Dendritic cell treated with granulocyte-macrophage colony-stimulating factor and Interleukin-4, amounts not matched to agents 40 ng/mL and 50 ng/mL, for 4 days (primary cell): ENCODE measurements around the gene SMARCA4.
"Not testable (repeated sequence)": the region's sequence is repeated elsewhere in the genome, so short reads cannot be mapped to it uniquely, and the experiment has no call there.

Experiments
- H3K27ac Mint-ChIP-seq: one replicate; pipeline ENCODE4 v1.8.0; 2022; ENCODE audit warnings: mild to moderate bottlenecking, mixed read lengths
- H3K27me3 Mint-ChIP-seq: one replicate; pipeline ENCODE4 v1.8.0; 2022; ENCODE audit warnings: mild to moderate bottlenecking, mixed read lengths
- H3K36me3 Mint-ChIP-seq: one replicate; pipeline ENCODE4 v1.8.0; 2022; ENCODE audit warnings: low read depth, mixed read lengths
- H3K4me1 Mint-ChIP-seq: one replicate; pipeline ENCODE4 v1.8.0; 2022; ENCODE audit warnings: low read depth, mixed read lengths
- H3K4me3 Mint-ChIP-seq: one replicate; pipeline ENCODE4 v1.8.0; 2022; ENCODE audit warnings: mild to moderate bottlenecking, moderate library complexity, mixed read lengths
- H3K9me3 Mint-ChIP-seq: one replicate; pipeline ENCODE4 v1.8.0; 2022; ENCODE audit warnings: mixed read lengths
- intact Hi-C: fragments of 100-400 bp; cut with micrococcal nuclease; formaldehyde crosslinking; loops from one replicate; pipeline ENCODE4 v1.15.0; 2022

Gene SMARCA4

GRCh38 chr19:10952809-10953208 lies 8.0 kb upstream of the SMARCA4 start:
- Mint-ChIP-seq H3K27me3 (no peaks in the 10 kb centered on the region), H3K4me3 (no peak overlapping the region)

GRCh38 chr19:10959277-10959968 lies 1.4 kb upstream of the SMARCA4 start:
- H3K9me3 Mint-ChIP-seq, H3K27me3 Mint-ChIP-seq, intact Hi-C loops: not testable (repeated sequence)
- peak overlapping the region; percentile 83 for H3K4me3 Mint-ChIP-seq
- H3K36me3 Mint-ChIP-seq: peaks cover 10% of the 10 kb centered on the region
- H3K4me1 Mint-ChIP-seq: peaks cover 36% of the 10 kb centered on the region
- peak overlapping the region; percentile 91 for H3K27ac Mint-ChIP-seq

More at GRCh38 chr19:10952809-10953208, 8.0 kb upstream of the SMARCA4 start:
- H3K4me1 Mint-ChIP-seq: no peaks in the 10 kb centered on the region
- no peaks in the 10 kb centered on the region for H3K9me3 Mint-ChIP-seq
- no peaks in the 10 kb centered on the region for H3K36me3 Mint-ChIP-seq
- no peak overlapping the region for H3K27ac Mint-ChIP-seq
- intact Hi-C loops: no loop called here

GRCh38 chr19:10961073-10961860 lies 437 bp downstream of the SMARCA4 start:
- Mint-ChIP-seq H3K4me3 (peak overlapping the region; percentile 83), H3K9me3 (no peaks in the 10 kb centered on the region), H3K27ac (peak overlapping the region; percentile 91), H3K27me3 (no peaks in the 10 kb centered on the region), H3K36me3 (peaks cover 17% of the 10 kb centered on the region), H3K4me1 (peaks cover 37% of the 10 kb centered on the region)
- intact Hi-C loops: no loop called here

GRCh38 chr19:10962863-10963262 lies 2.0 kb downstream of the SMARCA4 start:
- H3K36me3 Mint-ChIP-seq: peaks cover 17% of the 10 kb centered on the region
- H3K4me3 Mint-ChIP-seq: no peak overlapping the region
- no peaks in the 10 kb centered on the region for H3K9me3 Mint-ChIP-seq
- H3K27ac Mint-ChIP-seq: peak overlapping the region; percentile 91
- H3K27me3 Mint-ChIP-seq: no peaks in the 10 kb centered on the region
- intact Hi-C loops: no loop called here
- H3K4me1 Mint-ChIP-seq: peaks cover 43% of the 10 kb centered on the region

GRCh38 chr19:10963865-10964264 lies 3.0 kb downstream of the SMARCA4 start:
- H3K36me3 Mint-ChIP-seq: peaks cover 17% of the 10 kb centered on the region
- H3K4me3 Mint-ChIP-seq: no peak overlapping the region
- H3K27ac Mint-ChIP-seq: no peak overlapping the region
- H3K4me1 Mint-ChIP-seq: peaks cover 49% of the 10 kb centered on the region
- H3K27me3 Mint-ChIP-seq: no peaks in the 10 kb centered on the region
- H3K9me3 Mint-ChIP-seq: no peaks in the 10 kb centered on the region
- intact Hi-C loops: no loop called here

GRCh38 chr19:10964903-10965302 lies 4.1 kb downstream of the SMARCA4 start:
- intact Hi-C loops: no loop called here
- no peak overlapping the region for H3K27ac Mint-ChIP-seq

GRCh38 chr19:10965398-10965797 lies 4.6 kb downstream of the SMARCA4 start:
- intact Hi-C loops: no loop called here
- H3K4me1 Mint-ChIP-seq: peaks cover 48% of the 10 kb centered on the region

More at GRCh38 chr19:10964903-10965302, 4.1 kb downstream of the SMARCA4 start:
- H3K4me1 Mint-ChIP-seq: peaks cover 48% of the 10 kb centered on the region
- H3K27me3 Mint-ChIP-seq: no peaks in the 10 kb centered on the region
- no peak overlapping the region for H3K4me3 Mint-ChIP-seq
- no peaks in the 10 kb centered on the region for H3K9me3 Mint-ChIP-seq
- peaks cover 21% of the 10 kb centered on the region for H3K36me3 Mint-ChIP-seq

GRCh38 chr19:10966809-10967208 lies 6.0 kb downstream of the SMARCA4 start:
- Mint-ChIP-seq H3K27me3 (no peaks in the 10 kb centered on the region), H3K4me3 (no peak overlapping the region), H3K36me3 (peaks cover 12% of the 10 kb centered on the region), H3K9me3 (no peaks in the 10 kb centered on the region), H3K4me1 (peaks cover 44% of the 10 kb centered on the region), H3K27ac (no peak overlapping the region)
- intact Hi-C loops: no loop called here

More at GRCh38 chr19:10965398-10965797, 4.6 kb downstream of the SMARCA4 start:
- Mint-ChIP-seq H3K9me3 (no peaks in the 10 kb centered on the region), H3K27me3 (no peaks in the 10 kb centered on the region), H3K36me3 (peaks cover 19% of the 10 kb centered on the region), H3K4me3 (no peak overlapping the region), H3K27ac (no peak overlapping the region)

- H3K36me3 Mint-ChIP-seq: peaks cover 12% of the 10 kb centered on the region
- H3K4me3 Mint-ChIP-seq: no peak overlapping the region
- peaks cover 39% of the 10 kb centered on the region for H3K4me1 Mint-ChIP-seq
- H3K27me3 Mint-ChIP-seq: no peaks in the 10 kb centered on the region
- H3K27ac Mint-ChIP-seq: peak overlapping the region; percentile 32
- no peaks in the 10 kb centered on the region for H3K9me3 Mint-ChIP-seq
- intact Hi-C loops: no loop called here
These were observed 7.8 kb downstream of the SMARCA4 start for GRCh38 chr19:10968527-10969135.

GRCh38 chr19:10971107-10971726 lies 10.4 kb downstream of the SMARCA4 start:
- Mint-ChIP-seq H3K27me3 (no peaks in the 10 kb centered on the region), H3K9me3 (no peaks in the 10 kb centered on the region), H3K4me1 (peaks cover 47% of the 10 kb centered on the region), H3K4me3 (no peak overlapping the region), H3K27ac (no peak overlapping the region), H3K36me3 (peaks cover 6% of the 10 kb centered on the region)
- intact Hi-C loops: no loop called here

- Mint-ChIP-seq H3K36me3 (no peaks in the 10 kb centered on the region), H3K4me3 (no peak overlapping the region), H3K27ac (no peak overlapping the region), H3K9me3 (no peaks in the 10 kb centered on the region), H3K4me1 (peaks cover 51% of the 10 kb centered on the region), H3K27me3 (no peaks in the 10 kb centered on the region)
- intact Hi-C loops: no loop called here
These were observed 14.7 kb downstream of the SMARCA4 start for GRCh38 chr19:10975374-10976130.

GRCh38 chr19:10976131-10976892 lies 15.5 kb downstream of the SMARCA4 start:
- Mint-ChIP-seq H3K36me3 (peaks cover 5% of the 10 kb centered on the region), H3K4me3 (no peak overlapping the region), H3K4me1 (peaks cover 51% of the 10 kb centered on the region), H3K27me3 (no peaks in the 10 kb centered on the region), H3K9me3 (no peaks in the 10 kb centered on the region), H3K27ac (no peak overlapping the region)
- intact Hi-C loops: no loop called here

- Mint-ChIP-seq H3K27ac (peak overlapping the region; percentile 37), H3K4me1 (peaks cover 46% of the 10 kb centered on the region), H3K4me3 (no peak overlapping the region), H3K36me3 (peaks cover 13% of the 10 kb centered on the region), H3K9me3 (no peaks in the 10 kb centered on the region), H3K27me3 (no peaks in the 10 kb centered on the region)
- intact Hi-C loops: no loop called here
These were observed 16.9 kb downstream of the SMARCA4 start for GRCh38 chr19:10977742-10978092.
